Esophagus squamous epithelium (tissue), 5 donors: ENCODE data around the gene ABHD17A. TPM values are rescaled to one million over a fixed set of nuclear protein-coding genes. Genes with fewer than 3 reads are reported as not detected.
A peak's percentile ranks its signal among the peaks of the same experiment; 100 is the strongest.

Source experiments
- DNase-seq: peaks from one replicate; lab custom pipeline; 2025; lab: John Stamatoyannopoulos, UW
- H3K27ac ChIP-seq, 4 donors: fragments of 200-600 bp; sonication (generic); one replicate each; pipeline ENCODE4 v1.5.1; 2016 to 2019; ENCODE audit warnings: mild to moderate bottlenecking in 1 of 4
- H3K27me3 ChIP-seq, 4 donors: fragments of 200-600 bp; sonication (generic); 1 replicate in 3 of 4; 2 replicates in 1 of 4; pipeline versions ENCODE4 v1.5.1 to v1.6.0; 2017 to 2021; ENCODE audit warnings: antibody characterized with exemption in 1 of 4
- H3K36me3 ChIP-seq, 3 donors: fragments of 200-600 bp; sonication (generic); one replicate each; pipeline ENCODE4 v1.5.1; 2016 to 2019
- H3K4me1 ChIP-seq, 3 donors: fragments of 200-600 bp; sonication (generic); one replicate each; pipeline ENCODE4 v1.5.1; 2017 to 2019
- H3K4me3 ChIP-seq, 4 donors: fragments of 200-600 bp; sonication (generic); 1 replicate in 3 of 4; 2 replicates in 1 of 4; pipeline ENCODE4 v1.5.1; 2016 to 2019; ENCODE audit warnings: mild to moderate bottlenecking in 2 of 4, moderate library complexity in 1 of 4
- H3K9me3 ChIP-seq, 3 donors: fragments of 200-600 bp; sonication (generic); one replicate each; pipeline ENCODE4 v1.5.1; 2016 to 2019
- CTCF ChIP-seq, 6 experiments: fragments of 450-650 bp in 4 of 6; fragments of 200-600 bp in 2 of 6; sonication (generic) in 2 of 6; IDR thresholded peaks; one replicate each; pipeline ENCODE4 v1.5.1; 2016 to 2019; ENCODE audit warnings: antibody characterized with exemption in 6 of 6, mild to moderate bottlenecking in 4 of 6, moderate library complexity in 4 of 6
- POLR2A ChIP-seq, 4 donors: fragments of 450-650 bp; IDR thresholded peaks; one replicate each; pipeline ENCODE4 v1.6.1; 2017; ENCODE audit warnings: antibody characterized with exemption in 4 of 4, mild to moderate bottlenecking in 4 of 4, moderate library complexity in 3 of 4
- WGBS, 2 donors: methylation state at CpG; one replicate each; pipeline ENCODE4 v1.1.5; 2018; 5-methylcytosine and 5-hydroxymethylcytosine counted together
- intact Hi-C: fragments of 100-400 bp; cut with DNase I; formaldehyde crosslinking; loops from one replicate; pipeline ENCODE4 v1.15.0; 2022
- total RNA-seq, 4 donors: library from RNA; depleted of rRNA; stranded (reverse); fragments of >200 nt; gene quantifications; one replicate each; pipeline ENCODE4 v1.1.0, GENCODE V29; 2016
- donor health status: DM: yes; HTN: yes; CAD: no.

The ABHD17A gene
- total RNA-seq, 4 donors from 2014 or later: 78.4 to 91.7 (median 82.9) TPM

- TF ChIP-seq CTCF (IDR thresholded peaks at IDR 0.05): no peak
- TF ChIP-seq POLR2A (IDR thresholded peaks at IDR 0.05): no peak
- Histone ChIP-seq H3K27me3 (no peaks in the 10 kb centered on the region), H3K4me3 (no peak overlapping the region), H3K4me1 (peaks cover 17 to 30% (median 17%) of the 10 kb centered on the region in 3 donors), H3K36me3 (peaks cover 15 to 86% (median 35%) of the 10 kb centered on the region in 3 donors), H3K27ac (no peak overlapping the region), H3K9me3 (no peaks in the 10 kb centered on the region)
- intact Hi-C loops: loop anchor here (10.0 kb wide), 1 partner anchor 158 kb away; no protein-coding TSS in a partner anchor
- no peak for DNase-seq
- WGBS, 2 donors: 82 to 84% methylated on average over 14 to 17 of the region's 17 CpGs
Measured at GRCh38 chr19:1917146-1917545, 31.9 kb upstream of the ABHD17A start.

- no peak for DNase-seq
- no peaks in the 10 kb centered on the region for H3K27me3 ChIP-seq
- no peak for TF ChIP-seq CTCF (IDR thresholded peaks at IDR 0.05)
- TF ChIP-seq POLR2A (IDR thresholded peaks at IDR 0.05): no peak
- H3K9me3 ChIP-seq: no peaks in the 10 kb centered on the region
- H3K36me3 ChIP-seq: peaks cover 10 to 68% (median 33%) of the 10 kb centered on the region in 3 donors
- 48 to 73% methylated on average over 10 of the region's 23 CpGs for WGBS, 2 donors
- peaks cover 19 to 52% (median 24%) of the 10 kb centered on the region in 3 donors for H3K4me1 ChIP-seq
- intact Hi-C loops: loop anchor here (10.0 kb wide), 1 partner anchor 160 kb away; no protein-coding TSS in a partner anchor
- no peak overlapping the region for H3K4me3 ChIP-seq
- peak overlapping the region in 3 of 4 donors; percentile 47 to 64 (median 55) for H3K27ac ChIP-seq
Measured at GRCh38 chr19:1914826-1915341, 29.6 kb upstream of the ABHD17A start.

DNA sequence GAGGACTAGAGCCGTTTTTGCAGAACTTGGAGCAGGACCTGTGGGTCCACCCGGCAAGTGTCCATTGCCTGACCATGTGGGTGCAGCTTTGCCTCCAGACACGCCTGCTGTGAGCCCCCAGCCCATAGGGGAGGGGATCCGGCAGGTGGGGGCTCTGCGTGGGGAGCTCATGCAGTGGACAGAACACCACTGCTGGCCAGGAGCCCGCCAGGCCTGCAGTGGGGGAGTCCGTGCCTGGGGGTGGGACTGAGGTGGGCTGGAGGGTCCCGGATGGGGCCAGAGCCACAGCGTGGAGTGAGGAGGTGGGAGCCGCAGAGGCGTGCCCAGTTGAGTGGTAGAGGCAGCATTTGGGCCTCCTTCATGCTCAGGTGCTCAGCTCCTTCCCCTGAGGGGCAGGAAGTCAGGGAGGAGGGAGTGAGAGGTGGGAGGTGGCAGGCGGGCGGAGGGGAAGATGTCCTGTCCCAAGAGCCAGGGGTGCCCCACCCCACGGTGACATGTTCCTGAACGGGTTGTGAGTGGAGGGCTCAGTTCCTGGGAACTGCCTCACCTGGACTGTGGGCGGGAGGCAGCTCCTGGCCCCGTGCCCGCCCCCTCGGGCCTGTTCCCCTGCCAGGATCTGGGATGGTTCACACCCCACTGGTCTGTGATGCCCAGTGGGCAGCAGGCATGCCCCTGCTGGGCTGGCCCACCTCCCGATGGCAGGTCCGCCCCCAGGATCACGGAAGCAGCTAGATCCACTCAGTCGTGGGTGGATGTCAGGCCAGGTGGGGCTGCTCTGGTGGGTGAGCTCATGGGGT is 28.7 kb upstream of the ABHD17A start:
- no peaks in the 10 kb centered on the region for H3K27me3 ChIP-seq
- H3K36me3 ChIP-seq: peaks cover 10 to 59% (median 30%) of the 10 kb centered on the region in 3 donors
- no peak overlapping the region for H3K4me3 ChIP-seq
- H3K27ac ChIP-seq: peak overlapping the region in 3 of 4 donors; percentile 47 to 64 (median 55)
- TF ChIP-seq CTCF (IDR thresholded peaks at IDR 0.05) (no peak), POLR2A (IDR thresholded peaks at IDR 0.05) (no peak)
- H3K4me1 ChIP-seq: peaks cover 27 to 61% (median 32%) of the 10 kb centered on the region in 3 donors
- H3K9me3 ChIP-seq: no peaks in the 10 kb centered on the region
- 33 to 40% methylated on average over 3 of the region's 23 CpGs for WGBS, 2 donors
- intact Hi-C loops: loop anchor here (10.0 kb wide), 1 partner anchor 161 kb away; no protein-coding TSS in a partner anchor
- DNase-seq: no peak

- H3K27ac ChIP-seq: peak overlapping the region in 2 of 4 donors; percentile 3 to 57
- H3K4me1 ChIP-seq: peaks cover 36 to 72% (median 39%) of the 10 kb centered on the region in 3 donors
- WGBS, 2 donors: 93 to 97% methylated on average over 3 to 60 of the region's 77 CpGs
- peaks cover 10 to 49% (median 22%) of the 10 kb centered on the region in 3 donors for H3K36me3 ChIP-seq
- H3K27me3 ChIP-seq: no peaks in the 10 kb centered on the region
- H3K9me3 ChIP-seq: no peaks in the 10 kb centered on the region
- intact Hi-C loops: loop anchor here (10.0 kb wide), 1 partner anchor 162 kb away; no protein-coding TSS in a partner anchor
- no peak for DNase-seq
- TF ChIP-seq CTCF (IDR thresholded peaks at IDR 0.05) (no peak), POLR2A (IDR thresholded peaks at IDR 0.05) (no peak)
- no peak overlapping the region for H3K4me3 ChIP-seq
Measured at GRCh38 chr19:1912760-1913505, 27.6 kb upstream of the ABHD17A start.
